Skin of body (tissue), 2 donors: ENCODE measurements around the gene DNASE1. TPM values are rescaled to one million over a fixed set of nuclear protein-coding genes. Genes with fewer than 3 reads are reported as not detected.
A peak's percentile ranks its signal among the peaks of the same experiment; 100 is the strongest.

Experiments used
- DNase-seq: peaks from one replicate; lab custom pipeline; 2025; lab: John Stamatoyannopoulos, UW
- total RNA-seq: library from RNA; depleted of rRNA; stranded (reverse); fragments of >200 nt; gene quantifications from one replicate; pipeline ENCODE4 v1.2.3, GENCODE V29; 2014

The DNASE1 gene
- total RNA-seq, 1 donor from 2014 or later: 19.6 TPM

DNA sequence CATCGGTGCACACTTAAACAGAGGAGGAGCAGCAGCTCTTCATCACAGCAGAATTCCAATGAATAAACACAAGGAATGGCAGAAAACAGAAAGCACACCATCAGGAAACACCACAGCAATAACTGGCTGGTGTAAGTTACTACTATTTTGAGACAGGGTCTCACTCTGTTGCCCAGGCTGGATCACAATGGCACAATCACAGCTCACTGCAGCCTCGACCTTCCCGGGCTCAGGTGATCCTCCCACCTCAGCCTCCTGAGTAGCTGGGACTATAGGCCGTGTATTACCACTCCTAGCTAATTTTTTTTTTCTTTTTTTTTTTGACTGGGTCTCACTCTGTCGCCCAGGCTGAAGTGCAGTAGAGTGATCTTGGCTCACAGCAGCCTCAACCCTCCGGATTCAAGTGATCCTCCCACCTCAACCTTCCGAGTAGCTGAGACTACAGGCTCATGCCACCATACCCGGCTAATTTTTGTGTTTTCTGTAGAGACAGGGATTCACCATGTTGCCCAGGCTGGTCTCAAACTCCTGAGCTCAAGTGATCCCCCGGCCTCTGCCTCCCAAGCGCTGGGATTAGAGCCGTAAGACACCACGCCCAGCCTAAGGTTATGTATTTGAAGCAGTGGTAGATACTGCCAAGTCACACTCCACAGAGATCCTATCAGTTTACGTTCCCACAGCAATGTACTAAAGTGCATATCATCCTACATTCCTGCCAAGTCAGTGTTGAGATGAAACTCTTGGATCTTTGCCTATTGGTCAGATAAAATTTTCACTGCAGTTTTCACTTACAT, 42.1 kb downstream of the DNASE1 start:
- peak; percentile 66 for DNase-seq

DNA sequence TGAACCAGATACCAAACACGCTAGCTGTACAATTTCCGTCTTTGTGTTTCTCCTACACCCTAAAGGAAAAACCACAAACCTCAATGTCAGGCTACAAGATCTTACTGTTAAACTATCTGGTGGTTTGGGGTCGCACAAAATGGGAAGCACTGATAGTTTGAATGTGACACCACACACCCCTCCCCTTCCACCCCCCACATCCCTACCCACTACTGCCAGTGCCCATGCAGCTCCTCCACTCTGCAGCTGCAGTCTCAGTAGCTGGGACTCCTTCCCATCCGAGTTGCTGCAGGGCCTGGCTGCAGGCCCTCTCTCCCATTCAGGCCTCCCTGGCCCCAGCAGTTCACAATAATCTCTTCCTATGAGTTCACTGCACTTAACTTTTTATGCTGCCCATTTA, 44.5 kb downstream of the DNASE1 start:
- no peak for DNase-seq

DNA sequence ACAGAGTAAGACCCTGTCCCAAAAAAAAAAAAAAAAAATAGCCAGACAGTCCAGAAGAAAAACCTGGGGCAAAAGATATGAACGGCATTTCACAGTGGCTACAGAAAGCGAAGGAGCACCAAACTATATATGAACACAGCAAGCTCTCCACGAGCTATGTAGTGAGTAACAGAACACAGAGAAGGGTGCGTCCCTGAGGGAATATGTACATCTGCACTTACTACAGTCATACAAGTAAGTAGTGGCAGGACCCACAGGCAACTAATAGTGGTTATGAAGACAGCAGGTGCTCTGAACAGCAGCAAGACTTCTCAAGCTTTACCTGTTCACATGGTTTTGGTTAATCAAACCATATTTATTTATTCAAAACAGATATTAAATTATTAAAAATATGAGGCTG, 47.0 kb downstream of the DNASE1 start:
- DNase-seq: no peak

DNA sequence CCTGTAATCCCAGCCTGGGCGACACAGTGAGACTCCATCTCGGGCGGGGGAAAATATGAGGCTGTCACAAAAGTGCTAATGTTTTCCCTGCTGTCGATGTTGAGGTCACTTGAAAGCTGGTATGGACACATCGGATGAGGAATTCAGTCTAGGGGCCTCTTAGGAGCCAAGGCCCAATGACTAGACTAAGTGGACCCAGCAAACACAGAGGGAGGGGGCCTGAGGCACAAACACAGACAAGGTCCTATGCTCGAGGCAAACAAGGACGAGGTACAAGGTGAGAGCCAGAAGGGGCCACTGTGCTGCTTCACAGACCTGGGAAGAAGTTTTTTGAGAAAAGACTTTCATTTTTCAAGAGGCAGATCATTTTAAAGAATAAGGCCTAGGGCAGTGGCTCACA, 47.6 kb downstream of the DNASE1 start:
- DNase-seq: no peak

DNA sequence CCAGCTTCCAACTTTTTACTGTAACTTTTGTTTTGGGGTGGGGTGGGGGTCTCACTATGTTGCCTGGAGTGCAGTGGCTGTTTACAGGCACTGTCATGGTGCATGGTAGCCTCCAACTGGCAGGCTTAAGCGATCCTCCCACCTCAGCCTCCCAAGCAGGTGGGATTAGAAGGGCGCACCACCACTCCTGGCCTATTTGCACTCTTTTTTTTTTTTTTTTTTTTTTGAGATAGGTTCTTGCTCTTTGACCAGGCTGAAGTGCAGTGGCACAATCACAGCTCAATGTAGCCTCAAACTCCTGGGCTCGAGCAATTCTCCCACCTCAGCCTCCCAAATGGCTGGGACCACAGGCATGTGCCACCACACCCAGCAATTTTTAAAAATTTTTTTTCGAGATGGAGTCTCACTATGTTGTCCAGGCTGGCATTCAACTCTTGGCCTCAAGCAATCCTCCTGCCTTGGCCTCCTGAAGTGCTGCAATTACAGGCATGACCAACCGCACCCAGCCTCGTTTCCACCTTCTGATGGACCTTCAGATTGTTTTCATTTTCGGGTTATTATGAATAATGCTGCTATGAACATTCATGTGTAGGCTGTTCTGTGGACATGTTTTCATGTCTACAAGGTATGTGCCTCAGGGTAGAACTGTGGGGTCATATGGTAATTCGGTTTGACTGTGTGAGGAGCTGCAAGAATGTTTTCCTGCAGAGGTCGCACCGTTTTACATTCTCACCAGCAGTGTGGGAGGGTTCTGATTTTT, 51.9 kb downstream of the DNASE1 start:
- DNase-seq: no peak

Other genes starting within 250 kb of the DNASE1 start
- 2.6 TPM for gene ZNF597, start 211.2 kb upstream of the DNASE1 start, total RNA-seq
- 21.9 TPM for gene NAA60, start 211.0 kb upstream of the DNASE1 start, total RNA-seq
- not detected for gene C16orf90, start 159.2 kb upstream of the DNASE1 start, total RNA-seq
- 18.6 TPM for gene CLUAP1, start 153.7 kb upstream of the DNASE1 start, total RNA-seq
- 0.39 TPM for gene NLRC3, start 77.3 kb upstream of the DNASE1 start, total RNA-seq
- 3.1 TPM for gene SLX4, start 43.1 kb upstream of the DNASE1 start, total RNA-seq
- gene TRAP1, start 62.8 kb downstream of the DNASE1 start, total RNA-seq: 76.1 TPM
- gene CREBBP, start 226.0 kb downstream of the DNASE1 start, total RNA-seq: 105 TPM